Transverse colon (tissue), 4 donors: Measurements from ENCODE around the gene TPPP2.

Experiments used
- POLR2A ChIP-seq: fragments of 450-650 bp; IDR thresholded peaks from one replicate; pipeline ENCODE4 v1.6.1; 2016; ENCODE audit warnings: antibody characterized with exemption, mild to moderate bottlenecking, moderate library complexity
- POLR2AphosphoS5 ChIP-seq, 3 donors: sonication (generic); formaldehyde crosslinking; IDR thresholded peaks; one replicate each; pipeline ENCODE4 v1.6.1; 2016; ENCODE audit warnings: antibody characterized with exemption in 3 of 3
- TF ChIP-seq, protein P1 (sequence below), 5 experiments: fragments of 200-600 bp in 3 of 5; fragments of 450-650 bp in 2 of 5; sonication (generic) in 3 of 5; IDR thresholded peaks; 1 replicate in 2 of 5; 2 replicates in 3 of 5; pipeline ENCODE4 v1.5.1; 2016 to 2017; ENCODE audit warnings: antibody characterized with exemption in 5 of 5, inconsistent platforms in 3 of 5, mild to moderate bottlenecking in 2 of 5, moderate library complexity in 1 of 5

DNA sequence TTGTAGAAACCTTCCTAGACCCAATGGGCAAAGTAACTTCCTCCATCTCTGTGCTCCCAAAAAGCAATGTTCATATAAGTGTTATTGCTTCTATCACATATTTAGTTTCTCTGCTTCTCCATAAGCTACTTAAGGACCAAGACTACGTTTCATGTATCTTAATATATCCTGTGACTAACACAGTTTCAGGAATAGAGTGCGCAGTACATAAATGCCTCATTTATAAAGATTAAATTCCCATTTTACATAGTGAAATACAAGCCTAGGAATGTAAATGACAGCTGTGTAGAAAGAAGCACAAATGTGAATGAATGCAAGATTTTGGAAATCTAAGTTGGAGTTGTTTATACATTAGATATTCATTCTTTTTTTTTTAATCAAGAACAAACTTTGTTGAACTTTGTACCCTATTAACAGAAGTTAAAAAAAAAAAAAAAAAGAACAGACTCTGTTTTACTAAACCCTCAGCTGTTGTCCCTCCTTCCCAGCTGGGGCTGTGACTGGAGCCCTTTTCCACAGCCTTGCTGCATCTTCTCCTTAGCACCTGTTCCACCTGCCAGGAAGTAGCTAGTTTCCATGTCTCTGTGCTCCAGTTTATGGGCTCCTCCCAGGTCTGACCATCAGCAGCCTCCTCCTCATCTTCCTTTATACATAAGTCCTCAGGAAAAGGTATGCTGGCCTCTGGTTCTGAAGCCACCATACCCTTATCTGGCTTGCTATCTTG is 47.2 kb upstream of the TPPP2 start:
- TF ChIP-seq, protein P1, sequence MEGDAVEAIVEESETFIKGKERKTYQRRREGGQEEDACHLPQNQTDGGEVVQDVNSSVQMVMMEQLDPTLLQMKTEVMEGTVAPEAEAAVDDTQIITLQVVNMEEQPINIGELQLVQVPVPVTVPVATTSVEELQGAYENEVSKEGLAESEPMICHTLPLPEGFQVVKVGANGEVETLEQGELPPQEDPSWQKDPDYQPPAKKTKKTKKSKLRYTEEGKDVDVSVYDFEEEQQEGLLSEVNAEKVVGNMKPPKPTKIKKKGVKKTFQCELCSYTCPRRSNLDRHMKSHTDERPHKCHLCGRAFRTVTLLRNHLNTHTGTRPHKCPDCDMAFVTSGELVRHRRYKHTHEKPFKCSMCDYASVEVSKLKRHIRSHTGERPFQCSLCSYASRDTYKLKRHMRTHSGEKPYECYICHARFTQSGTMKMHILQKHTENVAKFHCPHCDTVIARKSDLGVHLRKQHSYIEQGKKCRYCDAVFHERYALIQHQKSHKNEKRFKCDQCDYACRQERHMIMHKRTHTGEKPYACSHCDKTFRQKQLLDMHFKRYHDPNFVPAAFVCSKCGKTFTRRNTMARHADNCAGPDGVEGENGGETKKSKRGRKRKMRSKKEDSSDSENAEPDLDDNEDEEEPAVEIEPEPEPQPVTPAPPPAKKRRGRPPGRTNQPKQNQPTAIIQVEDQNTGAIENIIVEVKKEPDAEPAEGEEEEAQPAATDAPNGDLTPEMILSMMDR (IDR thresholded peaks at IDR 0.05) = no peak
- TF ChIP-seq POLR2A = no peak
- TF ChIP-seq POLR2AphosphoS5 (IDR thresholded peaks at IDR 0.05) = no peak
